ENCODE results near the gene FAM25G. TPM values are rescaled to one million over a fixed set of nuclear protein-coding genes. Genes with fewer than 3 reads are reported as not detected.

The FAM25G gene
- polyA plus RNA-seq, 1 of the 3 experiments (the other 2 are of a cell fraction): not detected

GRCh38 chr10:47451998-47452494 is 39.5 kb downstream of the FAM25G start:
- Histone ChIP-seq H3K27ac (ENCODE audit: low read depth in 2 of 2, low read length in 1 of 2) (no peak overlapping the region), H3K4me2 (no peak overlapping the region), H3K27me3 (ENCODE audit: insufficient read depth) (no peaks in the 10 kb centered on the region), H3F3A (replicated peaks; ENCODE audit: insufficient read depth) (no peaks in the 10 kb centered on the region), H3K9me2 (no peaks in the 10 kb centered on the region), H3K4me3 (ENCODE audit: low read depth in 2 of 2, low read length in 1 of 2) (no peak overlapping the region), H3K9ac (no peak overlapping the region), H3K9me3 (no peaks in the 10 kb centered on the region), H3K4me1 (ENCODE audit: control insufficient read depth in 1 of 2, insufficient read depth in 2 of 2, low read depth in 1 of 2, low read length in 1 of 2) (peaks cover 0 to 11% of the 10 kb centered on the region in 2 experiments; a peak in 1 of 4 replicates), H3K36me3 (replicated peaks in 1 of 2; ENCODE audit: control insufficient read depth in 1 of 2, insufficient read depth in 2 of 2, low read length in 1 of 2) (no peaks in the 10 kb centered on the region), H4K20me1 (ENCODE audit: insufficient read depth) (no peaks in the 10 kb centered on the region), H3K79me2 (ENCODE audit: insufficient read depth) (no peaks in the 10 kb centered on the region), H2AFZ (ENCODE audit: low read depth) (no peak overlapping the region)
- ChIA-PET CTCF (no interaction called here), POLR2A (no interaction called here)
- 59% methylated on average over 2 of the region's 7 CpGs for WGBS (ENCODE audit: low lambda C conversion rate)
- no peak for TF ChIP-seq USF2 (IDR thresholded peaks at IDR 0.05; ENCODE audit: borderline replicate concordance, low read depth, low read length)
- TF ChIP-seq TAF1 (IDR thresholded peaks at IDR 0.05; ENCODE audit: borderline replicate concordance, low read depth, low read length): no peak
- no peak for TF ChIP-seq RCOR1 (IDR thresholded peaks at IDR 0.05; ENCODE audit: low read length)
- no peak for TF ChIP-seq JUND (IDR thresholded peaks at IDR 0.05)
- TF ChIP-seq RAD21 (IDR thresholded peaks at IDR 0.05; ENCODE audit: low read length): no peak
- TF ChIP-seq EZH2phosphoT487 (IDR thresholded peaks at IDR 0.05; ENCODE audit: borderline replicate concordance, low read depth): no peak
- no peak for TF ChIP-seq FOSL2 (IDR thresholded peaks at IDR 0.05; ENCODE audit: borderline replicate concordance, low read depth)
- TF ChIP-seq NRF1 (IDR thresholded peaks at IDR 0.05; ENCODE audit: low read depth, low read length): no peak
- TF ChIP-seq ELF1 (IDR thresholded peaks at IDR 0.05): no peak
- TF ChIP-seq FOXM1 (IDR thresholded peaks at IDR 0.05; ENCODE audit: low read depth): no peak
- TF ChIP-seq TEAD4 (IDR thresholded peaks at IDR 0.05; ENCODE audit: borderline replicate concordance, insufficient read depth): no peak
- no peak for DNase-seq

DNA sequence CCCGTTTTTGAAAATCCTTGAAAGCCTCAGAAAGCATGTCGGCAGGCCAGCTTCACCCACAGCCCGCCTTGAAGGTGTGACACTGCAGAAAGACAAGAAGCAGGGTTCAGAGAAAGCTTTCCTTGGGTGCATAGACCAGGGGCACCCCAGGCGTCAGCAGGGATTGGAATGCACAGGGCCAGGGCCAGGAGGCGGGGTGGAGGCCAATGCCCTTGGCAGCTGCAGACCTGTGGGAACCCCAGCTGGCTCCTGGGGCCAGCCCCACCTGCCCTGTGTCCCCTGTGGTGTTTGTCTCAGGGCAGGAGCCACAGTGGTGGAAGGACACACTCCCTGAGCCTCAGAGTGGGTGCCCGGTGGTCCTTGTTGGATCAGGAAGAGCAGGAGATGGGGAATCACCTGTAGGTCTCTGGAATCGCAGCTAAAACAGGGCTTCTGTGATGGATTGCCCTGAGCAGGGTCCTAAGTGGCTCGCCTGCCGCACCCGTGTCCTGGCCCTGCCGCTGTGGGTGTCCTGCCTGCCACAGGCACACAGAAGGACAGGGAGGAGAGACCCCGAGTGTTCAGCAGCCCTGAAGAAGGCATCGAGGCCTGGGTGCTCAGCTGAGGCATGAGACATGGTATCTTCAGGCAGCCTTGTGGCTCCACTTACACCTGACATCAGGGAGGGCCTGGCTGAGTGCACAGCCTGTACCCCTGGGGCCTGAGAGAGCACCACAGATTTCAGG is 40.1 kb downstream of the FAM25G start:
- no peaks in the 10 kb centered on the region for H4K20me1 ChIP-seq (ENCODE audit: insufficient read depth)
- no peaks in the 10 kb centered on the region for H3K79me2 ChIP-seq (ENCODE audit: insufficient read depth)
- H3K4me3 ChIP-seq (ENCODE audit: low read depth in 2 of 2, low read length in 1 of 2): no peak overlapping the region
- POLR2A ChIA-PET: no interaction called here
- no peak overlapping the region for H2AFZ ChIP-seq (ENCODE audit: low read depth)
- 71% methylated on average over 12 of the region's 13 CpGs for WGBS (ENCODE audit: low lambda C conversion rate)
- H3K4me2 ChIP-seq: no peak overlapping the region
- no peaks in the 10 kb centered on the region for H3K36me3 ChIP-seq (replicated peaks in 1 of 2; ENCODE audit: control insufficient read depth in 1 of 2, insufficient read depth in 2 of 2, low read length in 1 of 2)
- no peak overlapping the region for H3K27ac ChIP-seq (ENCODE audit: low read depth in 2 of 2, low read length in 1 of 2)
- no peaks in the 10 kb centered on the region for H3K27me3 ChIP-seq (ENCODE audit: insufficient read depth)
- DNase-seq: no peak
- no peaks in the 10 kb centered on the region for H3K9me2 ChIP-seq
- CTCF ChIA-PET: interaction anchor here (0.6 kb wide), 1 partner anchor 59 kb away, joined by 3 read pairs; no protein-coding TSS in a partner anchor
- no peak overlapping the region for H3K9ac ChIP-seq
- H3K9me3 ChIP-seq: no peaks in the 10 kb centered on the region
- no peaks in the 10 kb centered on the region for H3F3A ChIP-seq (replicated peaks; ENCODE audit: insufficient read depth)
- H3K4me1 ChIP-seq (ENCODE audit: control insufficient read depth in 1 of 2, insufficient read depth in 2 of 2, low read depth in 1 of 2, low read length in 1 of 2): peaks cover 0 to 11% of the 10 kb centered on the region in 2 experiments; a peak in 1 of 4 replicates
- TF ChIP-seq USF2 (IDR thresholded peaks at IDR 0.05; ENCODE audit: borderline replicate concordance, low read depth, low read length): no peak
- no peak for TF ChIP-seq YY1 (IDR thresholded peaks at IDR 0.05; ENCODE audit: low read depth)
- no peak for TF ChIP-seq CHD2 (IDR thresholded peaks at IDR 0.05; ENCODE audit: low read length, partially characterized antibody)
- no peak for TF ChIP-seq SIN3A (IDR thresholded peaks at IDR 0.05; ENCODE audit: borderline replicate concordance, low read depth, low read length)
- no peak for TF ChIP-seq TAF1 (IDR thresholded peaks at IDR 0.05; ENCODE audit: borderline replicate concordance, low read depth, low read length)
- no peak for TF ChIP-seq EZH2phosphoT487 (IDR thresholded peaks at IDR 0.05; ENCODE audit: borderline replicate concordance, low read depth)
- TF ChIP-seq, protein P1, sequence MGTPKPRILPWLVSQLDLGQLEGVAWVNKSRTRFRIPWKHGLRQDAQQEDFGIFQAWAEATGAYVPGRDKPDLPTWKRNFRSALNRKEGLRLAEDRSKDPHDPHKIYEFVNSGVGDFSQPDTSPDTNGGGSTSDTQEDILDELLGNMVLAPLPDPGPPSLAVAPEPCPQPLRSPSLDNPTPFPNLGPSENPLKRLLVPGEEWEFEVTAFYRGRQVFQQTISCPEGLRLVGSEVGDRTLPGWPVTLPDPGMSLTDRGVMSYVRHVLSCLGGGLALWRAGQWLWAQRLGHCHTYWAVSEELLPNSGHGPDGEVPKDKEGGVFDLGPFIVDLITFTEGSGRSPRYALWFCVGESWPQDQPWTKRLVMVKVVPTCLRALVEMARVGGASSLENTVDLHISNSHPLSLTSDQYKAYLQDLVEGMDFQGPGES (IDR thresholded peaks at IDR 0.05; ENCODE audit: low read depth, low read length): no peak
- no peak for TF ChIP-seq RXRA (IDR thresholded peaks at IDR 0.05; ENCODE audit: borderline replicate concordance, low read depth)
- TF ChIP-seq, protein P2, sequence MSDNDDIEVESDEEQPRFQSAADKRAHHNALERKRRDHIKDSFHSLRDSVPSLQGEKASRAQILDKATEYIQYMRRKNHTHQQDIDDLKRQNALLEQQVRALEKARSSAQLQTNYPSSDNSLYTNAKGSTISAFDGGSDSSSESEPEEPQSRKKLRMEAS (IDR thresholded peaks at IDR 0.05; ENCODE audit: low read depth): no peak

Data from SK-N-SH (cell line).